GM21737 (cell line): Measurements from ENCODE around the gene SMARCAL1.

Experiments
- ATAC-seq: cut with Tn5 transposase; IDR thresholded peaks from one replicate; pipeline ENCODE4 v1.9.1; 2021; ENCODE audit warnings: mild to moderate bottlenecking, moderate library complexity; ENCODE audit not compliant: unreplicated experiment

SMARCAL1 gene

GRCh38 chr2:216392018-216392562 is 20.2 kb upstream of the SMARCAL1 start:
- no peak for ATAC-seq

- ATAC-seq = no peak
These were observed 19.1 kb upstream of the SMARCAL1 start for GRCh38 chr2:216392945-216393840.

DNA sequence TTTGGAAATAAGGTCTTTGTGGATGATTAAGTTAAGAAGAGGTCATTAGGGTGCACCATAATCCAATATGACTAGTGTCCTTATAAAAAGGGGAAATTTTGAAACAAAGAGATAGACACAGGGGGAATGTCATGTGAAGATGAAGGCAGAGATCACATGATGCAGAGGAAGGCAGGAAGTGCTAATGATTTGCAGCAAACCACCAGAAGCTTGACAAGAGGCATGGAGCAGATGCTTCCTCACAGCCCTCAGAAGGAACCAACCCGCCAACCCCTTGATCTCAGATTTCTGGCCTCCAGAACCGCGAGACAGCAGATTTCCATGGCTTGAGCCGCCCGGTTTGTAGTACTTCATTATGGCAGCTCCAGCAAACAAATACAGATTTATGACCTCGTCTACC is 17.4 kb upstream of the SMARCAL1 start:
- ATAC-seq = no peak

DNA sequence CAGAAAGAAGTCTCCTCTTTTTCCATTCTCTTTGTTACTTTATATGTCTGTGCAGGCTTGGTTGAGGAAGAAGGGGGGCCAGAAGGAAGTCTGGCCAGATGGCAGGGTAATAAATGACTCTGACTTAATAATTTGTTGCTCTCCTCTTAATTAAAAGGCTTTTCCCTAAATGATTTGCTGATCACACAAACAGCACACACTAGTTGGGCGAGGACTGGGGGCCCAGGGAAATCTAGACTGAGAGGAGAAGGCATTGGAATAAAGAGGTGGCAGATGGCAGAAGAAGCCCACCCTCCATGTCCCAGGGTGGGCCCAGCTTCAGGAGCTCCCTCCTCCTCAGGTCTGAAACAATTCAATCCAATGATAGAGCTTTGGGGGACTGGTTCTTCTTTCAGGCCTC is 12.7 kb upstream of the SMARCAL1 start:
- no peak for ATAC-seq

DNA sequence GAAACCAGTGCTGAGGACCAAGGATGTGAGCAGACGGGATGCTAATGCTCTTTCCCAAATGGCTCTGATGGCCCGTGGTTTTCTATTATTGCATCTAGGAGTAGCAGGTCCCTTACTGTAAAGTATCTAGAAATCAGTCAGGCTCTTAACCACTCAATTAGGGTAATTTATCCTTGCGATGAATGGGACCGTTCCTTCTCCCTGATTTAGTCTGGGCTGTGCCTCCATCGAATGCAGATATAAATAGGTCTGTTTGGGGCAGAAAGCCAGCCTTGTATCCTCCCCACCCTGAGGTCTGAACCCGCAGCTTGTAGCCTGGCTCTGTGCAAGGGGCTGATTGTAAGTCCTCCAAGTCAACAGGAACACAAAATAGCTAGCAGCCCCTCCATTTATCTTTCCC is 9.5 kb upstream of the SMARCAL1 start:
- no peak for ATAC-seq

DNA sequence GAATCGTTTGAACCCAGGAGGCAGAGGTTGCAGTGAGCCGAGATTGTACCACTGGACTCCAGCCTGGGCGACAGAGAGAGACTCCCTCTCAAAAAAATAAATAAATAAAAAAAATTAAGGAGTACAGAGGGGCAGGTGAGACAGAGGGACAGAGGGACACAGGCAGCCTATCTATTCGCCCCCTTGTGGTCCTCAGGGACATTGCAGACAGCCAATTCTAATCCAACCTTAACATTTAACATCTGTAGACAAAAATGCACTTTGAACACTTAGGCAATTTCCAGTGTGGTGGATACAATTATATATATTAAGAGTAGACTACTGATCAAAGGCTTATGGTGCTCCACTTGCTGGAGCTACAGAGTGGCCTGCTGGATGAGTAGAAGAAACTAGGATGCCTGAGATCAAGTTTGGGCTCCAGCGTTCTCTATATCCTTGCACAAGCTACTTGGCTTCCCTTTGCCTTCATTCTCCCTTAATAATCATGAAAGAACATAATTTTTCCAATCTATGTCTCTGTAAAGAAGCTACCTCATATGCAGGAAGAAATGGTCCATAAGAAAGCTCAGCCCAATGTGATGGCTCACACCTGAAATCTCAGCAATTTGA is 8.2 kb upstream of the SMARCAL1 start:
- no peak for ATAC-seq

- ATAC-seq = no peak
These were observed 6.7 kb upstream of the SMARCAL1 start for GRCh38 chr2:216405588-216405987.

DNA sequence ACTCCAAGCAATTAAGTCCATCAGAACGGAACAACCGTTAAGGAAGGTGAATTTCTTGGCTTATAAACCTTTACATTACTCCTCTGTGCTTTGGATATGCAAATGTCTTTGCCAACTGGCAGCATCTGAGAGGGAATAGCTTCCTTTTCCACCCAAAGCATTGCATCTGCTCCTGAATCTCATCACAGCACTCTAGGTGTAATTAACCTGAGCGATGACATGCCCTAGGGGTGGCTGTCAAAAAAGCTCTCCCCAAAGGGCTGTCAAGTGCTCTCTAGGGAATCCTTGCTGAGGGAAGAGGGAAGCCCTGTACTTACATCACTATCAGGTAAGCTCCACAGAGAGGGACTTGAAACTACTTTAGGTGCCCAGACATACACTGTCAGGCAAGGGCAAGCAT is 5.5 kb upstream of the SMARCAL1 start:
- ATAC-seq = no peak

DNA sequence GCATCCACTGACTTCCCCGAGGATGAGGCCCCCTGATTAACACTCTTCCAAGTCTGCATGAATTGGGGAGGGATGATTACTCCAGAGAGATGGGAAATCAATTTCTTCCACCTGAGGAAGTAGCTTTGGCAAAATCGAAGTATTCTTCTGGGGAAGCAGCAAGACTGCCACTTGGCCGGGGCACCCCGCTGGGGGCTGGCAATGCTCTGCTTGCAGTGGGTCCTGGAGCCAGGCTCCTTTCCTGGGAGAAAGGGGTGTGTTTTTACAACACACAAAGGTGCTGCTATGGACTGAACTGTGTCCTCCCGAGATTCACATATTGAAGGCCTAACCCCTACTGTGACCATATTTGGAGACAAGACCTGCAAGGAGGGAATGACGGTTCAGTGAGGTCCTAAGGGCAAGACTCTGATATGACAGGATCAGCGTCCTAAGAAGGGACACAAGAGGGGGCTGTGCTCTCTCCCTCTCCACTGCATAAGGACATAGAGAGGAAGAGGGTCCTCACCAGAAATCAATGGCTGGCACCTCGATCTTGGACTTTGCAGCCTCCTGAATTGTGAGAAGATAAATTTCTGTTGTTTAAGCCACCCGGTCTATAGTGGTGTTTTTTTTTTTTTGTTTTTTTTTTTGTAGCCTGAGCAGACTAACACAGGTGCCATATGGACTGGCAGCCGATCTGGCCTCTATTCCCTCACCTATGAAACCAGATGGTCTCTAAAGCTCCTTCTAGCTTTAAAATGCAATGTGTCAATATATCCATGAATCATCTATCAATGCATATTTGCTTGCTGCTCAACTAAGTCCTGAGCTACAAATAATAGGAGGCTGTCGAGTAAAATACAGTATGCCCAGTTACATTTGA is 3.6 kb upstream of the SMARCAL1 start:
- ATAC-seq = no peak

DNA sequence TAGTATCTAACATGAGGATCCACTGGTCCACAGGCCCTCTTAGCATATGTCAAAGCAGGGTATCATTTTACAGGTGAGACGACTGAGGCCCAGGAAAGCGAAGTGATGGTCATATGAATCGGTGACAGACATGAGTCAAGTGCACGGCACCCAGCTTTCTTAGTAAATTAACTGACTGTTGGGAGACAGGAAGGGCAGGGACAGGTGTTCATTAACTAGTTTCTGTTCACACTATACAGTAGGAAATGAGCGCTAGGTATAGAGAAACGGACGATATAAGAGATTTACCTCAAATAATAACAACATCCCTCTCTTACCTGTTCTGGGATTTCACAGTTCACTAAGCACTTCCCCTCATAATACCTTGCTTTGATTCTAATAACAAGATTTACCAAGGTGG is 1.7 kb upstream of the SMARCAL1 start:
- peak; percentile 30 for ATAC-seq

DNA sequence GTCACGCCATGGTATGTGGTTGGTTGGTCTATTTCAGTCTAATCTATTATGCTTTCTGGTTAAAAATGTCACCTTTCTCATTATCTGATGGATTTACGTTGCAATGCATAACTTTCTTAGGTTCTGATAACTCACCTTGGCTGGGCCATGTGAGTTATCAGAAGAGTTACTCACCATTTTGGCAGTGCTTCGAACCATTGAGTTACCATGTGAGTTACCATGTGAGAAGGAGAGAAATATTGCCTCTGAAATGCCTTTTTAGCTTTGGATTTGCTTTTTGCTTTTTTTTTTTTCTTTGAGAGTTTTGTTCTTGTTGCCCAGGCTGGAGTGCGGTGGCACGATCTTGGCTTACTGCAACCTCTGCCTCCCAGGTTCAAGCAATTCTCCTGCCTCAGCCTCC is 1.6 kb downstream of the SMARCAL1 start:
- ATAC-seq = no peak

GRCh38 chr2:216414772-216415319 is 2.6 kb downstream of the SMARCAL1 start:
- no peak for ATAC-seq

DNA sequence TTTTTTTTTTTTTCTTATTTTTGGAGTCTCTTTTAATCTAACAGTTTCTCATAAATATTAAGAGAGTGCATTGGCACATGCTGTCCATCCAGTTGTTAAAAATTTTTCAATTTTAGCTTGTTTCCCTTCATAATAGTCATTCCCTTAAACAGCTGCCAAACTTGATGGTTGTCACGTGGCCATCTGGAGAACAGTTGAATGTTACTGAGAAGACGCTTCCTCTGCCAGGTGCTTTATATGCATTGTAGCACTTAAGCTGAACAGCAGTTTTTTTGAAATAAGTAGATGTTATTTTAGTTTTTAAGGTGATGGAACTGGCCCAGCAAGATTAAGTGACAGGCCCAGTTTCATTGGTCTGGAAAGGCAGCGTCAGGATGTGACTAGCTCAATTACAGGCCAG is 3.3 kb downstream of the SMARCAL1 start:
- ATAC-seq = no peak

GRCh38 chr2:216416571-216417307 is 4.5 kb downstream of the SMARCAL1 start:
- no peak for ATAC-seq

DNA sequence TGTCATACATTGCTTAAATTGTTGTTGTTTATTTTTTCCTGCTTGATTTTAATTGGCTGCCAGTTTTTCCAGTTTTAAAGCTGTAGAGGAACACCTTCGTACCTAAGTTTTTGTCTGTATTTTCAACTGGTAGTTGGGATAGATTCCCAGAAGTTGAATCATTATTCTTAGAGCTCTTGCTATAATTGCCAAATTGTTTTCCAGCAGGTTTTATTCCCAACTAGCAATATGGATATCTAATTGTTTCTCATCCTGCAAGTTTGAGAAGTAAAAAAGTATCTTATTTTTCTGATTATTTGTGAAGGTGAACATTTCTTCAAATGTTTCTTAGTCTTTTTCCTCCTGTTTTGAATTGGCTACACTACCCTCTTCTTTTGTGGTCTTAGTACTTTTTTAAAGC is 6.7 kb downstream of the SMARCAL1 start:
- ATAC-seq = no peak

- ATAC-seq = no peak
These were observed 8.2 kb downstream of the SMARCAL1 start for GRCh38 chr2:216420367-216421101.

DNA sequence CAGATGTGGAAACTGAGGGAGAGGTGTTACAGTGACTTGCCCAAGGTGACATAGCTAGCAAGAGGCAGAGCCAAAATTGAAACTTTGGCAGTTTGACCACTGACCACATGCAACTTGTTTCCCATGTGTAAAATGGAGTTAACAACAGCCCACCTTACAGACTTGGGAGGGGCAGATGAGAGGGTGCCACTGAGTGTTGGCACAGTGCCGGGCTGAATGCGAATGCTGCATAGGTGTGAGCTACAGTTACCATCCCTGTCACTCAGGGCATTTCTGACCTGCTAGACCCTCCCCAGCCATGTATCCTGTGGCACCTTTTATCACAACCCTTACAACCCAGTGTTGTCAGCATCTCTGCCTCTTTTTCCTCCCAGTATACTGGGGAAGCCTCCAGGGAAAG is 10.8 kb downstream of the SMARCAL1 start:
- no peak for ATAC-seq

DNA sequence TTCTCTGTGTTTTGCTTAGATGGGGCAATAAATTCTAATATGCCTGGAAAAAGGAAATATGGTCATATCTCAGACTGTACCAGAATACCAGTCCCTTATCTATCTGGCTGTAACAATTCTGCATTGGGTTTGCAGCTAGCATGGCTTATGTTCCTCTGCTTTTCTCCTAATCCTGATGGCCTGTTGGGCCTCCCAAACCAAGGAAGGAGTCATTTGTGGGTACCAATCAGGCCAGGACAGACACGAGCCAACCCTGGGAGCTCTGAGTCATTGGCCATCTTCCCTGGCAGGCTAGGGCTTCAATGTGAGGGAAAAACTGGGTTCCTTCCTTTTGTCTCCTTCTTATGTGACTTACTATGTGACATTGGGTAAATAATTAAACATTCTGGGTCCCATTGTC is 12.0 kb downstream of the SMARCAL1 start:
- ATAC-seq = no peak

GRCh38 chr2:216425008-216425787 is 12.9 kb downstream of the SMARCAL1 start:
- no peak for ATAC-seq
